NCI-H2107 (cell line): ENCODE results near the gene EHMT1.
"Not testable (repeated sequence)": the region's sequence is repeated elsewhere in the genome, so short reads cannot be mapped to it uniquely, and the experiment has no call there.

Source experiments
- DNase-seq: peaks from one replicate; lab custom pipeline; 2025; lab: John Stamatoyannopoulos, UW

The EHMT1 gene

DNA sequence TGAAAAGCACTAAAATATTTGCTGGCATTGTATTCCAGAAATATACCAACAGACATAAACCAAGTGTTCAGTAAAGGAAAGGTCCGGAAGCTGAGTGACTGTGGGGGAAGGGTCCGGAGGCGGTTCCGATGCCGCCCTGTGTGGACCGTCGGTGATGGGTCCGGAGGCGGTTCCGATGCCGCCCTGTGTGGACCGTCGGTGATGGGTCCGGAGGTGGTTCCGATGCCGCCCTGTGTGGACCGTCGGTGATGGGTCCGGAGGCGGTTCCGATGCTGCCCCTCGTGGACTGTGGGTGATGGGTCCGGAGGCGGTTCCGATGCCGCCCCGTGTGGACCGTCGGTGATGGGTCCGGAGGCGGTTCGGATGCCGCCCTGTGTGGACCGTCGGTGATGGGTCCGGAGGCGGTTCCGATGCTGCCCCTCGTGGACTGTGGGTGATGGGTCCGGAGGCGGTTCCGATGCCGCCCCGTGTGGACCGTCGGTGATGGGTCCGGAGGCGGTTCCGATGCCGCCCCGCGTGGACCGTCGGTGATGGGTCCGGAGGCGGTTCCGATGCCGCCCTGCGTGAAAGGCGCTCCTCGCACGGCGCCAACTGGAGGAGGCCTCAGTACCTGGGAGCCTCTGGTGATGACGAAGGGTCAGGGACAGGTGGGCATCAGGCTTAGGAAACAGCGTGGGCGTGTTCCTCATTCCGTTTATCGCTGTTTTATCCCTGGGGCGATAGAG, 191.1 kb downstream of the EHMT1 start:
- DNase-seq: not testable (repeated sequence)

DNA sequence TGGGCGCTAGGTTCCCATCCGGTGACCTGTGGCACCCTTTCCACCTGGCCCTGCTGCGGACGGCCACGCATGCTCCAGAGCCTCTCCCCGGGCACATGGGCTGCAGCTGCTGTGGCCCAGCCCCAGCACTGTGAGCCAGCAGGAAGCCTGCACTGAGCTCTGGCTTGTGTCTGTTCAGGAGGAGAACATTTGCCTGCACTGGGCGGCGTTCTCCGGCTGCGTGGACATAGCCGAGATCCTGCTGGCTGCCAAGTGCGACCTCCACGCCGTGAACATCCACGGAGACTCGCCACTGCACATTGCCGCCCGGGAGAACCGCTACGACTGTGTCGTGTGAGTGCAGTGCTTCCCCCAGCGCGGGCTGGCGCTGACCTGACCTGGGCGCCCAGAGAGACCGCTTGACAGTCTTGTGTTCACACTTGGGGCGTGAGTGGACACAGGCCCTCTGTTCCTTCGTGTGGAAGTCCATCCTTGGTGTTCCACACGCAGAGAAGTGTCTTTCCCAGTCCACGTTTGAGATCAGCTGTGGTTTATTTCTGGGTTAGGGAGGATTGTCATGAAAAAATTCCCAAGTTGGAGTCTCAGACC, 192.6 kb downstream of the EHMT1 start:
- no peak for DNase-seq

DNA sequence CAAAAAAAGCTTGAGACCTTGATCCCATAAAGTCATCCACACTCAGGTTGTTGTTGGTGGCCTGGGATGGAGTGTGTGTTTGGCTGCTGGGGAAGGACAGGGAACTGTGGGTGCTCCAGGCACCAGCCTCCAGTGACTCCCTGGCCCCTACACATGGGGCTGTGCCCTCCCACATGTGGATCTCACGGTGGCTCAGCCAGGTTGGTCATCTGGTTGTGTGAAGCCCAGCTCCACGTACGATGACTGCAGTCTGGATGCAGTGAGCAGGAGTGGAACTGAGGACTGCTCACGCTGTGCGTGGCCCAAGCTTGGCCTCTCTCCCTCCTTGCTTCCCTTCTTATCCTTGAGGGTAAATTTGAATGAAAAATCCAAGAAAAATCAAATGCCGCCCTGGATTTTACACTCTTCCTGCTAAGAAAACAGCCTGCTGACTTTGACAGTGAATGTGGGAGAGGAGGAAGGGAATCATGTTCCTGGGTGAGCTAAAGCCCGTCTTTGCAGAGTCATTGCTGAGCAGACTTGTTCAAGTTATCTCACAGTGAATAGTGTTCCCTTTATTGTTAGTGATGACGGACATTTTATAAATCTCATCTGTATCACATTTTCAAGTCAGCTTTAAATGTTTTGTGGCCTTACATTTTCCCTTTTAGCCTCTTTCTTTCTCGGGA, 193.7 kb downstream of the EHMT1 start:
- DNase-seq: no peak

DNA sequence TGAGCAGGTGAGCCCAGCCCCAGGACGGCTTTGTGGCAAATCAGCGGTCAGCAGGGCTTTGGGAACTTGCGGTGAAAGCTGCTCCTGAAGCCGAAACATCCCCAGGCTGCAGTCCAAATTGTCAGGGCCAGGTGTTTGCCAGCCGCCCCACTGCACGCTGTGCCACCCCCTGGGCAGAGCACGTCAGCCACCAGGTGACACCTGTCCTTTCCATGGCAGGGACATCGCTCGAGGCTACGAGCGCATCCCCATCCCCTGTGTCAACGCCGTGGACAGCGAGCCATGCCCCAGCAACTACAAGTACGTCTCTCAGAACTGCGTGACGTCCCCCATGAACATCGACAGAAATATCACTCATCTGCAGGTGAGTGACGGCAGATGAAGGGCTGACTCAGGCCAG, 194.4 kb downstream of the EHMT1 start:
- peak; percentile 55 for DNase-seq

DNA sequence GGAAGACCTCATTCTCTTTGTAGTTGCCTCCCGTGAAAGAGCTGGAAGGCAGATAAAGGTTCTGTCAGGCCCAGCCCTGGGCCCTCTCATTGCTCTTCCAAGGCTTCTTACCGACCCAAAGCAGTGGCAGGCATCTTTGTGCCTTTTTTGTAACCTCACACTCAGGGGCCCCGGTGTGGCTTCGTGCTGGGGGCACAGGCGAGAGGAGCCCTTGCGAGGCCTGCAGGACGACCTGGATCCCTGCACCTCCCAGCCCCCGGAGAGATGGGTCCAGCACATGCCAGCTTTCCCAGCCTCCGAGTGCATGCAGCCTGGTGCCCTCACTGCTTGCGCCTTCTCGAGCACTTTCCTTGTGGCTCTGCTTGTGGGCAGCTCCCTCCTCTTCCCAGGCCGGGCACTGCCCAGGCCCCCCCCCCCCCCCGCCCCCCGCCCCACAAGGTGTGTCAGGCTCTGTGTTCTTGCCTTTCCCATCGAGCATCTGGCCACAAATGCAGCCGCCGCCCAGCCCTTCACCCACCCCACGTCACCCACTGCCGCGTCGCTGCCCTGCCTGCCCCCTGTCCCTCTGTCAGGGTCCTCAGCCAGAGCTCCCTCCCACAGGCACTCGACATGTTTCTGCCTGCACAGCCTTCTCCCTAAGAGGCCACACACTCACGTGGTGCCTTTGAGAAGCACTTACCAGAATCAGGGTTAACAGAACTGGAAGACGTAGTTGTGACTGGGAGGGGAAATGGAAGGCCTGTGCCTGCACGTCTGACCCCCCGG, 195.0 kb downstream of the EHMT1 start:
- DNase-seq: peak; percentile 58

DNA sequence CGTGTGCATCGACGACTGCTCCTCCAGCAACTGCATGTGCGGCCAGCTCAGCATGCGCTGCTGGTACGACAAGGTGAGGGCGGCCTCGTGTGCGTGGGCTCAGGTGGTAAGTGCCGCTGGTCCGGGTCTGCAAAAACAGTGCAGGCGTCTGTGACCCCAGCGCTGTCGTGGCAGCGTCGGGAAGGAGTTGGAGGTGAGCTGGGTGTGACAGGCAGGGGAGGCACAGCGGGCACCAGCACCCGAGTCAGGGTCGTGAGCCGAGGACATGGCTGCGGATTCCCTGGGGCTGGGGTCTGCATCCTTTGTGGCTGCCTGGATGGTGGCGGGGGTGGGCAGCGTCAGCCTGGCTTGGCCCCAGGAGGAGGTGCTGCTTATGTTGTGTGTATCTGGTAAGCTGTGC, 195.6 kb downstream of the EHMT1 start:
- DNase-seq: no peak

DNA sequence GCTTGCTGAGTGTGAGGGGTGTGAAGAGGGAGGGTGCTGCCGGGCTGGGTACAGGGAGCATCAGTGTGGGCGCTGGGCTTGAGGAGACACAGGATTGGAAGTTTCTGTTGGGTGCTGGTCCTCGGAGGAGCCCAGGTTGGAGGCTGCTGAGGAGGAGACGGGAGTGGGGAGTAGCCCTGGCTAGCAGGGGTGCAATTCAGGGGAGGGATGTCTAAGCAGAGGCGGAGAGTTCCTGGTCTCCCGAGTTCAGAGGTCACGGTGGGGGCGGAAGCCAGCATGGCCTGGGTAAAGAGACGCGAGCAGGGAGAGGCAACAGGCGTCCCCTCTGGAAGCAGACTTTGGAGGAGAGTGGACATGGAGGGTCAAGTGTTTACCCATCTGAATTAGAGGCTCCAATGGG, 196.0 kb downstream of the EHMT1 start:
- no peak for DNase-seq

DNA sequence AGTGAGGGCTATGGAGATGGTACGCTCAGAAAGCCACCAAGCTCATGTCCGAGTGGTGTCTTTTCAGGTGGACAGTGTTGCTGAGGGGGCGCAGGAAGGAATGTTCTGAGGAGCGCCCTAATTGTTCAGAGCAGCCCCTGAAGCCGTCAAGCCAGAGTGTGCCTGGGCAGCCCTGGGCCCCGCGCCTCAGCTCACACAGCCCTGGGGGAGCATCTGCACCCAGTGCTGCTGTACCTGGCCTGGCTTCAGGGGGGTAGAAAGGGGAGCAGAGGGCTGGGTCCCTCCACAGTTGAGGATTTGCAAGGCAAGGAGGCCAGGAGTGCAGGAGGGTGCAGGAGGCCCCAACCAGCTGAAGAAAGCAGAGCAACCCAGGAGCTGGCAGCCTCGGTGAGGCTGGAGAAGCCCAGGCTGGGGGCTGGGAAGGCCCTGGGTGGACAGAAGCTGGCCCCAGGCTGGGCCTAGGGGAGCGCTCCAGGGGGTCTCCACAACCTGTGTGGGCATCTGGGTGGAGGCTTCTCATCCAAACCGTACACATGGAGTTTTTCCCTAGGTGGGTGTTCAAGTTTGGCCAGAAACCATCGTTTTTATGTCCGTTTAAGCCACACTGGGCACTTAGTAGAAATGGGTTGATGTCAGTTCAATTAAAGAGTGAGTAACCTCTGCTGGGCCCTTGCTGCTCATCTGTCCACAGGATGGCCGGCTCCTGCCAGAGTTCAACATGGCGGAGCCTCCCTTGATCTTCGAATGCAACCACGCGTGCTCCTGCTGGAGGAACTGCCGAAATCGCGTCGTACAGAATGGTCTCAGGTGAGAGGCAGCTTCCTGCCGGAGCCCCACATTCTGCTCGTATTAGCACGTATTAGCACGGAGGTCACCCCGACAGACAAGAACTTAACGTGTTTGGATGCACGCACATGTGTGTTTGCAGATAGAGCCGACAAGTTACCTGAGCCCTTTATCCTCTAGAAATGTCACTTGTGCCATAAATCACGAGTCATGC, 196.8 kb downstream of the EHMT1 start:
- no peak for DNase-seq

DNA sequence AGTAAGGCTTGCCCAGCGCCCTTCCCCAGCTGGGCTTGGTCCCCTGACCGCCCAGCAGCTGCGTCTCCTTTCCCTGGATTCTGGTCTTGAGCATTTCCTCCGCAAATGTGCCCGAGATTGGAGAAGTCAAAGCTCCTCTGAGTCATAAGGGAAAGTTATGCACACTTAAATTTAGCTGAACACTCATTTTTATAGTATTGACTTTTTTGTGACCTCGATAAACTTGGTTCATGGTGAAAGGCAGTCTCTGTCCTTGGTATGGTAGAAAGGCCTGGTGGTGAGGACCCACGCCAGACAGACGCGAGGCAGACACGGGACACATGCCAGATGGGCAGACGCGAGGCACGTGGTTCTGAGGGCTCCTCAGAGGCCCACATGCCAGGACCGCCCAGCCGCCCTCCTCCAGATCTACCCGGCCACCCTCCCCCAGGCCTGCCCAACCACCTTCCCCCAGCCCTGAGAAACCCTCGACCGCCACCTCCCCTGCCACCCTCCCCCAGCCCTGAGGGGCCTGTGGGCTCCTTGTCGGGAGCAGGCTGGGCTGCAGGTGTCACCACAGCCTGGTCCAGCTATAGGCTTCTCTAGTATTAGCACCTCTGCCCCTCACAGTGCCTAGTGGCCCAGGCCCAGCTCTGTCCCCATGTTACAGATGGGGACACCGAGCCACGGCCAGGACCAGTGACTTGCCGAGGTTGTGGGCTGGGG, 197.9 kb downstream of the EHMT1 start:
- no peak for DNase-seq

DNA sequence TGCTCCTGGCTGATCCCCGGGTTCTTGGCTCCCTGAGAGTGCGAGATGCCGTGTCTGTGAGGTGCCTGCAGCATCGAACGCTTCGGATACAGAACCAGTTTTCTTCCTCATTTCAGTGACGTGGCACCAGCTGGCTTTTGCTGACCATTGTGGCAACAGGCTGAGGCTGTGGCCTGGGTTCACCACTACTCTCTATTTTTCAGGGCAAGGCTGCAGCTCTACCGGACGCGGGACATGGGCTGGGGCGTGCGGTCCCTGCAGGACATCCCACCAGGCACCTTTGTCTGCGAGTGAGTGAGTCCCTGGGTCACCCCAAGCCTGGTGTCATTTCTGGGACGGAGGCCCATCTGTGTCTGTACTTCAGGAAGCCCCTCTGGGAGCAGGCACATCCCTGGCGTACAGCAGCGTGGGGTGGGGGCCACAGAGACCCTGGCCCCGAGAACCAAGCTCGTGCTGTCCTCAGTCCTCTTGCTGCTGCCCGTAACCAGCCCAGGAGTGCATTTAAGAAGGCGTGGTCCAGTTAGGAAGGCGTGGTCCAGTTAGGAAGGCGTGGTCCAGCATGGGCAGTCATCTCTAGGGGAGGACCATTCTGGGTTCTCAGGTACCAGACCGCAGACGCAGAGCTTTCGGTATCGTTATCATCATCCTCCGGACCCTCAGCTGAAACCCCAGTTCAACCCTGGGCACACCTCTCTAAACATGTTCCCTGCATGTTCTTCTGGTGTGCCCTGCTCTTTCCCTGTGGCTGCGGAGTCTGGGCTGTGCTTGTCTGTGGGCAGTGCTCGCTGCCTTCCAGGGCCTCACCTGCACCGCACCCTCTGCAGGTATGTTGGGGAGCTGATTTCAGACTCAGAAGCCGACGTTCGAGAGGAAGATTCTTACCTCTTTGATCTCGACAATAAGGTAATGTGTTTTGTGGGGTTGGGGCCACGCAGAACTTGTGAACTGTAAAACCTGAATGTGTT, 198.7 kb downstream of the EHMT1 start:
- DNase-seq: no peak

DNA sequence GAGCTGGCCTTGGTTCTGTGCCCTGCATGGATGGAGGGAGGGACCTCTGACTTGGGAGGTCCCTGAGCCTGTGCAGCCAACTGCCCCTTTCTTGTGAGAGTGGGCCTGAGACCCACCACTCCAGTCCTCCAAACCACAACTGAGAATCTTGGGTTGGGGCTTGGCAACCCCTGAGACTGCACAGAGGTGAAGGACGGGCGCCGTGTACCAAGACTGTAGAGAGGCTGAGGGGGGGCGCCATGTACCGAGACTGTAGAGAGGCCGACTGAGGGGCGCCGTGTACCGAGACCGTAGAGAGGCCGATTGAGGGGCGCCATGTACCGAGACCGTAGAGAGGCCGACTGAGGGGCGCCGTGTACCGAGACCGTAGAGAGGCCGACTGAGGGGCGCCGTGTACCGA, 199.5 kb downstream of the EHMT1 start:
- DNase-seq: no peak

DNA sequence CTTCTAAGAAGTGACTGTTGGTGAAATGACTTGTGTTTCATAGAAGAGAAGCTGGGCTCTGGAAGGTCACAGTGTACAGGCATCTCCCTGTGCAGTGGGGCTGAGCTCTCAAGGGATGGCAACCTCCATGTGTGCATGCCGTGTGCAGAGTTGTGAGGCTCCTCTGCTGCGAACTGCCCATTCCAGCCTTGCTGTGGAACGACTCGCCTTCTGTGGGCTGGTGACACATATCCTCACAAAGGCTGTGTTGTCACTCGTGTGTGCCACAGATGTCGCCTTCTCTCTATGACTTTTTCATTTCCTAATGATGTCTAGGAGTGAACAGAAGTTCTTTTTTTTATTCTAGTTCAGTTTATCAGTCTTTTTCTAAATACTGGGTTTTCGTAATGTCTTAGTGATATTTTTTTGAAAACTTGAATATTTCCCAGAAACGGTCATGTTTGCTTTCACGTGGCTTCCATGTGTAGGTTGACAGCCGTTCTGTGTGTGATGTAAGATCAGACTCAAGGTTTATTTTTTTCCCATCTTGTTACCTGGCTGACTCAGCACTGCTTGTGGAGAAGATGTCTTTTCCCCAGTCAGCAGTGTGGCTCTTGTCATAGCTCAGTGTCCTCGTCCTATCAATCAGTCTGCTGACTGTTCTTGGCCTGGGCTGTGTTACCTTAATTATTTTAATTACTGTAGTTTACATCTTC, 201.5 kb downstream of the EHMT1 start:
- DNase-seq: no peak

DNA sequence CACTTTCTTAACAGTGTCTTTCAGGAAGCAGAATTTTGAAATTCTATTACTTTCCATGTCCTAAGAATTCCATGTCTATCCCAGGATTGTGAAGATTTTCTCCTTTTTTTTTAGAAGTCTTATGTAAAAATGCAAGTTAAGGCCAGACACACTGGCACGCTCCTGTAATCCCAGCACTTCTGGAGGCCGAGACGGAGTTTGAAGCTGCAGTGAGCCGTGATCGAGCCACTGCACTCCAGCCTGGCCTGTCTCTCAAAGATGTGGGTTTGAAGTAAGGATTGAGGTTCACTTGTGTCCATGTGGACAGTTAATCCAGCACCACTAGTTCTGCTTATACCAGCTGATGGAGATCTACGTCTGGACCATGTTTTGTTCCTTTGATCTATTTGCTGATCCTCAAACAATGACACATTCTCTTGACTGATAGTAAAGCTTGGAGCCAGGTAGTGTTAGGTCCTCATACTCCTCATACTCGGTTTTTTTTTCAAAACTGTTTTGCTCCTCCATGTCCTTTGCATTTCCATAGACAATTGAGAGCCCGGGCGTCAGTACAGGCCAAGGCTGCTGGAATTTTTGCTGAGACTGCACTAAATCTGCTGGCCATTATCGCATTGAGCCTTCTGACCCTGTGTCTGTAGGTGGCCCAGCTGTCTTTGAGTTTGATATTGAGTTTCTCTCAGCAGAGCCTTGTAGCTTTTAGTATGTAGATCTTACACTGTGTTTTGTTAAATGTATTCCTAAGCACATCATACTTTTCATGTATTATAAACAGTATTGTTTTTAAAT, 205.4 kb downstream of the EHMT1 start:
- DNase-seq: no peak

DNA sequence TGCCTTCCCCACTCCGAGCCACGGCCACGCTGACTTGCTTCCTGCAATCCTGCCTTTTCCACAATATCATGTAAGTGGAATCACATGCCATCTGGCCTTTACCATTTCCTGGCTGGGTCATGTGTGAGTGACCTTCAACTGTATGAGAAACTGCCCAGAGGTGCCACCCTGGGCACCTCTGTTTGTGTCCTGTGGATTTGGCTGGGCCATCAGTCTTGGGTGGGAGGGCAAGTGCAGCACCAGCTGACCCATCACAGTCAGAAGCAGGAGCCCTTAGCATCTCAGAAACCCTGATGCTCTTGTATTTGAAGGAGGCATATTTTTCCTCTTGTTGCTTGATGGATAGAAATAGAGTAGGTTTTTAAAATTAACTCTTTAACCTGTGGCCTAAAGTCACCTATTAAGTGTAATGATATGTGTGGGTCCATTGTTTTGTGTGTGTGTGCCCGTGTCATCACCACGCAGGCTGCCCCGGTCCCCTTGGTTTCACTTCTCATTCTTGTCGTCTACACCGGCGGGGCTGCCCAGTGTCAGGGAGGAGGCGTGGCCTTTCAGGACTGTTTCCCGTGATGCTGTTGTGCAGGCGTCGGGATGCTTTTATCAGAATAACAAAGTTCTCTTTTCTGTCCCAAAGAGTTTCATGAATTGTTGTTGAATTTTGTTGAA, 206.7 kb downstream of the EHMT1 start:
- no peak for DNase-seq

DNA sequence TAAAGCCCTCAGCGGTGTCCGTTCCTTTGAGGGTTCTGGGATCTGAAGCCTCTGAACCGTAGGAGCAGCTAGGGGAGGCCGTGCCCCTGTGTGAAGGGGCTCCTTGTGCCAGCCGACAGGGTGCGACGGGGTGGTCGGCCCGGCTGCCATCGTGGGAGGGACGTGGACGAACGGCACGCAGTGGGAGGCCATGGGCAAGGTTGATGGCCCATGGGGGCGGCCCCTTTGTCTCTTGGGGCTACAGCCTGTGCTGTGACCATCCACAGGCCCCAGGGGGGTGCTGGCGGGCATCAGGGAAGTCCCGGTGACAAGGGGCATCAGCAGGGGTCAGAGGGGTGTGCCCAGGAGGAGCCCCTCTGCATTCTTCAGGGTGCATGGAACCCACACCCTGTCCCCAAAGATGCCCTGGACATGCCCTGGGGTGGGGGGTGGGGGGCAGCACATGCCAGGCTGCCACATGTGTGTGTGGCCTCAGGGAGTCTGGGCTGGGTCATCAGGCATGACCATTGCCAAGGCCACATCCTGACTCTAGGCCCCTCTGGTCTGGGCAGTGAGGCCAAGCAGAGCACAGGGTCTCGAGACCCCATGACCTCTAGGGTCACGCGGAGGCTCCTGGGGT, 209.2 kb downstream of the EHMT1 start:
- no peak for DNase-seq

DNA sequence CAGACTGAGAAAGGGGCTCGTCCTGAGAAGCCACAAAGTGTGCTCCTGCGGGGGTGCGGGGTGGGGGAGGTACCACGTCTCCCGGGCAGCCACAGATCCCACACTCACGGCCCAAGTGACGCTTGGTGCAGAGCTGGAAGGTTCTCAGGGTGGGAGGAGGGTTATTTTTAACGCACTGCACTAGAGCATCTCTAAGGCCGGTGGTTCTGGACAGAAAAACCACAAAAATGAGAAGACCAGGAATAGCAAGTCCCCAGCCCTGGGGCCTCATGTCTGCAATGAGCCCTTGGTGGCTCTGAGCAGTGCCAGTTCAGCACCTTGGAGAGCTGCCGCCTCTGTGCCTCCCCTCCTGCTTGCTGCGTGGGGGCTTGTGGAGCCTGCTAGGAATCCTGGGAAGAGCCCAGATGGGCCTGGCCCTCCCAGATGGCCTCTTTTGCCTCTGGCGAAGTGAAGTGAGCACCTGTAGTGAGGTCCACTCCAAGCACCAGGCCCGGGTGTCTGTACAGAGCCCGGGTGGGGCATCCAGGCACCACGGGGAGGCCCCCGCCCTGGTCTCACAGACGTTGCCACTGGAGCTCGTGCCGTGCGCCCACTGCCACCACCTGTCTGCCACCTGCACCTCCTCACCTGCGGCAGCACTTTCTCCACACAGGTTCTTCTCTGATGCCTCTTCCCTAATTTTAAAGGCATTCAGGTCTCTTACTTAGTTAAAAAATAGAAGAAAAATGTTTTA, 209.9 kb downstream of the EHMT1 start:
- no peak for DNase-seq
